PC-9 (cell line): ENCODE measurements around the gene MYBPC2. TPM values are rescaled to one million over a fixed set of nuclear protein-coding genes. Genes with fewer than 3 reads are reported as not detected.

ENCODE experiments used
- BruUV-seq: library from RNA; stranded (reverse); fragments of 400-500 nt; replicated peaks from 2 replicates; lab custom pipeline; 2021; lab: Mats Ljungman, UMichigan
- CTCF ChIA-PET: fragments of 300-600 bp; sonication (Branson Sonifier 250); formaldehyde crosslinking; loops from one replicate; lab custom pipeline; 2022; ENCODE audit warnings: antibody characterized with exemption; lab: Charles Lee
- POLR2A ChIA-PET: fragments of 300-600 bp; sonication (Branson Sonifier 250); formaldehyde crosslinking; loops from one replicate; lab custom pipeline; 2022; ENCODE audit warnings: antibody characterized with exemption; ENCODE audit not compliant: unreplicated experiment; lab: Charles Lee
- DNase-seq, 2 experiments: peaks; one replicate each; pipeline versions ENCODE4 v3.0.0 to v3.0.0-alpha.2; 2015 to 2022; ENCODE audit warnings: mixed read lengths in 1 of 2
- H2AFZ ChIP-seq: fragments of 200-600 bp; sonication (generic); 2 replicates; pipeline ENCODE4 v1.8.1; 2017; ENCODE audit warnings: antibody characterized with exemption
- H3F3A ChIP-seq: fragments of 200-600 bp; sonication (generic); 2 replicates; pipeline ENCODE4 v1.8.1; 2017; ENCODE audit warnings: antibody characterized with exemption, mild to moderate bottlenecking, low read depth; ENCODE audit not compliant: insufficient read depth
- H3K27ac ChIP-seq: fragments of 200-600 bp; sonication (generic); 2 replicates; pipeline ENCODE4 v1.6.1; 2016; ENCODE audit warnings: mixed run types
- H3K27me3 ChIP-seq: fragments of 200-600 bp; sonication (generic); 2 replicates; pipeline ENCODE4 v1.6.1; 2016; ENCODE audit warnings: low read depth, mixed run types; ENCODE audit not compliant: insufficient read depth
- H3K36me3 ChIP-seq: fragments of 200-600 bp; sonication (generic); 2 replicates; pipeline ENCODE4 v1.6.1; 2016; ENCODE audit warnings: low read depth, mixed run types
- H3K4me1 ChIP-seq: fragments of 200-600 bp; sonication (generic); replicated peaks from 2 replicates; pipeline ENCODE4 v1.6.1; 2016; ENCODE audit warnings: mixed run types; ENCODE audit not compliant: insufficient read depth
- H3K4me2 ChIP-seq: fragments of 200-600 bp; sonication (generic); 2 replicates; pipeline ENCODE4 v1.6.1; 2017; ENCODE audit warnings: mixed run types
- H3K4me3 ChIP-seq: fragments of 200-600 bp; sonication (generic); 2 replicates; pipeline ENCODE4 v1.6.1; 2016; ENCODE audit warnings: mixed run types
- H3K79me2 ChIP-seq: fragments of 200-600 bp; sonication (generic); 2 replicates; pipeline ENCODE4 v1.6.1; 2017; ENCODE audit warnings: low read depth, mixed run types
- H3K9me2 ChIP-seq: fragments of 200-600 bp; sonication (generic); 2 replicates; pipeline ENCODE4 v1.8.1; 2017; ENCODE audit warnings: mild to moderate bottlenecking; ENCODE audit not compliant: insufficient read depth
- H3K9me3 ChIP-seq: fragments of 200-600 bp; sonication (generic); 2 replicates; pipeline ENCODE4 v1.8.1; 2016; ENCODE audit warnings: low read depth; ENCODE audit not compliant: insufficient read depth
- H4K20me1 ChIP-seq: fragments of 200-600 bp; sonication (generic); 2 replicates; pipeline ENCODE4 v1.8.1; 2017; ENCODE audit not compliant: insufficient read depth
- CTCF ChIP-seq: fragments of 200-600 bp; sonication (generic); conservative IDR thresholded peaks from 2 replicates; pipeline ENCODE4 v1.6.1; 2017; ENCODE audit warnings: mixed run types, antibody characterized with exemption, mild to moderate bottlenecking, moderate library complexity
- EZH2 ChIP-seq: fragments of 200-600 bp; sonication (generic); IDR thresholded peaks from 2 replicates; pipeline ENCODE4 v1.8.0; 2017; ENCODE audit warnings: antibody characterized with exemption, low read depth
- intact Hi-C: fragments of 100-400 bp; cut with micrococcal nuclease; formaldehyde crosslinking; loops from one replicate; pipeline ENCODE4 v1.10.0; 2022; ENCODE audit not compliant: unreplicated experiment
- total RNA-seq: library from RNA; stranded (reverse); gene quantifications from 2 replicates; pipeline ENCODE4 v1.2.3, GENCODE V29; 2021

Gene MYBPC2
- total RNA-seq, 1 experiment from 2014 or later = not detected

GRCh38 chr19:50490991-50491472 is 58.3 kb downstream of the MYBPC2 start:
- Histone ChIP-seq H3K9me3 (peaks cover 9% of the 10 kb centered on the region), H3K9me2 (no peaks in the 10 kb centered on the region), H3F3A (peaks cover 8% of the 10 kb centered on the region; the same call in 1 of the 2 replicates), H2AFZ (no peak overlapping the region), H3K36me3 (no peaks in the 10 kb centered on the region), H3K27ac (no peak overlapping the region), H4K20me1 (no peaks in the 10 kb centered on the region), H3K4me2 (no peak overlapping the region), H3K79me2 (no peaks in the 10 kb centered on the region), H3K4me1 (no peaks in the 10 kb centered on the region), H3K4me3 (no peak overlapping the region), H3K27me3 (no peaks in the 10 kb centered on the region)
- POLR2A ChIA-PET = no interaction called here
- BruUV-seq = no TSS peak
- intact Hi-C loops = no loop called here
- no peak for TF ChIP-seq EZH2
- CTCF ChIA-PET = no interaction called here
- DNase-seq = no peak

- H3K27me3 ChIP-seq = no peaks in the 10 kb centered on the region
- H2AFZ ChIP-seq = no peak overlapping the region
- H3K36me3 ChIP-seq = no peaks in the 10 kb centered on the region
- H4K20me1 ChIP-seq = no peaks in the 10 kb centered on the region
- intact Hi-C loops = no loop called here
- no peaks in the 10 kb centered on the region for H3K4me1 ChIP-seq
- no peaks in the 10 kb centered on the region for H3K79me2 ChIP-seq
- H3K4me2 ChIP-seq = no peak overlapping the region
- no peaks in the 10 kb centered on the region for H3K9me2 ChIP-seq
- H3F3A ChIP-seq = peaks cover 8% of the 10 kb centered on the region; the same call in 1 of the 2 replicates
- CTCF ChIA-PET = no interaction called here
- no peaks in the 10 kb centered on the region for H3K9me3 ChIP-seq
- H3K27ac ChIP-seq = no peak overlapping the region
- no TSS peak for BruUV-seq
- no peak for DNase-seq
- no peak overlapping the region for H3K4me3 ChIP-seq
- POLR2A ChIA-PET = no interaction called here
- TF ChIP-seq EZH2 = no peak
- no peak for TF ChIP-seq CTCF
Measured at GRCh38 chr19:50492303-50493052, 59.8 kb downstream of the MYBPC2 start.

GRCh38 chr19:50493171-50493570 is 60.5 kb downstream of the MYBPC2 start:
- no peak overlapping the region for H2AFZ ChIP-seq
- H4K20me1 ChIP-seq = no peaks in the 10 kb centered on the region
- no peaks in the 10 kb centered on the region for H3K36me3 ChIP-seq
- no peaks in the 10 kb centered on the region for H3K9me3 ChIP-seq
- H3K4me1 ChIP-seq = no peaks in the 10 kb centered on the region
- no peak overlapping the region for H3K27ac ChIP-seq
- H3F3A ChIP-seq = peaks cover 8% of the 10 kb centered on the region; the same call in 1 of the 2 replicates
- H3K79me2 ChIP-seq = no peaks in the 10 kb centered on the region
- ChIA-PET CTCF (no interaction called here), POLR2A (no interaction called here)
- H3K9me2 ChIP-seq = no peaks in the 10 kb centered on the region
- no peak for DNase-seq
- H3K27me3 ChIP-seq = no peaks in the 10 kb centered on the region
- TF ChIP-seq CTCF (no peak), EZH2 (no peak)
- no peak overlapping the region for H3K4me2 ChIP-seq
- intact Hi-C loops = no loop called here
- H3K4me3 ChIP-seq = no peak overlapping the region
- BruUV-seq = no TSS peak
